Activated T-cell treated with anti-CD3 and anti-CD28 coated beads, Interleukin-2, amount 50 U/mL, for 4 hours (primary cell): ENCODE measurements around the gene PUM1. TPM values are rescaled to one million over a fixed set of nuclear protein-coding genes. Genes with fewer than 3 reads are reported as not detected.
A peak's percentile ranks its signal among the peaks of the same experiment; 100 is the strongest.
"Not testable (repeated sequence)": the region's sequence is repeated elsewhere in the genome, so short reads cannot be mapped to it uniquely, and the experiment has no call there.

Experiments used
- ATAC-seq, 2 donors: fragments of 200-7000 bp; cut with Tn5 transposase; one replicate each; pipeline ENCODE4 v1.10.0; 2021
- DNase-seq: peaks from one replicate; pipeline ENCODE4 v3.0.0-alpha.2; 2020
- H3K27me3 Mint-ChIP-seq: one replicate; pipeline ENCODE4 v1.8.0; 2021; ENCODE audit warnings: low read depth, mixed read lengths
- H3K36me3 Mint-ChIP-seq: one replicate; pipeline ENCODE4 v1.8.0; 2022; ENCODE audit warnings: mixed read lengths; ENCODE audit not compliant: insufficient read depth
- H3K4me1 Mint-ChIP-seq: one replicate; pipeline ENCODE4 v1.8.0; 2021; ENCODE audit warnings: low read depth, mixed read lengths
- H3K4me3 Mint-ChIP-seq: one replicate; pipeline ENCODE4 v1.8.0; 2021; ENCODE audit warnings: mild to moderate bottlenecking, moderate library complexity, mixed read lengths
- H3K9me3 Mint-ChIP-seq: one replicate; pipeline ENCODE4 v1.8.0; 2021; ENCODE audit warnings: mixed read lengths
- total RNA-seq, 3 donors: library from RNA; stranded (reverse); gene quantifications; one replicate each; pipeline ENCODE4 v1.2.1, GENCODE V29; 2021

The PUM1 gene
- total RNA-seq, 3 donors from 2014 or later = 104 to 113 (median 110) TPM

GRCh38 chr1:30982431-30982830, 83.1 kb downstream of the PUM1 start:
- H3K4me1 Mint-ChIP-seq = peaks cover 37% of the 10 kb centered on the region
- H3K36me3 Mint-ChIP-seq = peaks cover 43% of the 10 kb centered on the region
- no peaks in the 10 kb centered on the region for H3K27me3 Mint-ChIP-seq
- no peak overlapping the region for H3K4me3 Mint-ChIP-seq
- ATAC-seq (no peak), DNase-seq (no peak)
- H3K9me3 Mint-ChIP-seq = no peaks in the 10 kb centered on the region

- Mint-ChIP-seq H3K27me3 (no peaks in the 10 kb centered on the region), H3K4me3 (no peak overlapping the region), H3K4me1 (peaks cover 43% of the 10 kb centered on the region), H3K9me3 (no peaks in the 10 kb centered on the region), H3K36me3 (peaks cover 50% of the 10 kb centered on the region)
- ATAC-seq (no peak), DNase-seq (no peak)
These were observed 84.3 kb downstream of the PUM1 start for GRCh38 chr1:30981172-30981571.

DNA sequence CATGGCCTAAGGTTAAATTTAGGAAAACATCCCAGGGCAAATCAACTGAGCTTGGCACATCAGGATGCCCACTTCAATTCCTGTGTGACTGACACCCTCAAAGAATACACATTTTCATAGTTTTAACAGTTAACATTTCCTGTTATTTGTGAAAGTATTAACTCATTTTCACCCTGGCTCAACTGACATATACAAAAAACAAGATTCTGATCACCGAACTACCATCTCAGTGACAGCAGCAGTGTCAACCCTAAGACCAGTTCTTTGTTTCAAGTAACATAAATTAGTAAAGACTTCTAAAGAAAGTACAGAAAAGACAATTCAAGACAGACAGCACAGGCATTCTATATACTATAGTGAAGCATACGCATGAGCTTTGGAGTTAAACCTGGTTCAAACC, 88.0 kb downstream of the PUM1 start:
- H3K4me1 Mint-ChIP-seq = peaks cover 27% of the 10 kb centered on the region
- ATAC-seq = no peak

GRCh38 chr1:30977105-30977504, 88.4 kb downstream of the PUM1 start:
- no peak overlapping the region for H3K4me3 Mint-ChIP-seq
- H3K9me3 Mint-ChIP-seq = no peaks in the 10 kb centered on the region
- H3K4me1 Mint-ChIP-seq = peaks cover 23% of the 10 kb centered on the region
- H3K36me3 Mint-ChIP-seq = peaks cover 42% of the 10 kb centered on the region
- no peaks in the 10 kb centered on the region for H3K27me3 Mint-ChIP-seq
- ATAC-seq (peak in 1 of 2 donors; percentile 38), DNase-seq (no peak)

More for the DNA sequence above, 88.0 kb downstream of the PUM1 start:
- no peak for DNase-seq
- H3K4me3 Mint-ChIP-seq = no peak overlapping the region
- peaks cover 46% of the 10 kb centered on the region for H3K36me3 Mint-ChIP-seq
- H3K27me3 Mint-ChIP-seq = no peaks in the 10 kb centered on the region
- H3K9me3 Mint-ChIP-seq = no peaks in the 10 kb centered on the region

DNA sequence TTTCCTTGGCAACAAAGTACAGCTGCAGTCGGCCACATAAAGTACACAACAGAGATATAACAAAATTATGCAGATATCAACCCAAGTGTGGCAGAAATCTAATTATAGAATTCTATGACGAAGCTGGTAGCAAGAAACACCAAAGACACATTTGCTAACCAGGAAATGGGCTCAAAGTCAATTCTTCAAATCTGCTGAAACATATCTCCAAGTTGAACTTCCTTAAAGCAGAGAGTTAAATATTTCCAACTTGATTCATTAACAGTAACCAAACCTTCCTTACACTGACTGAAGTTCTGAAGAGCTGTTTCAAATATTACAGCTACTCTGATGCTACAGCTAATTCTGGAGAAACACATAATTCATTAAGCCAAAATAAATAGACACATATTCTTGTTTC, 89.4 kb downstream of the PUM1 start:
- Mint-ChIP-seq H3K4me3 (no peak overlapping the region), H3K36me3 (peaks cover 41% of the 10 kb centered on the region), H3K9me3 (no peaks in the 10 kb centered on the region), H3K27me3 (no peaks in the 10 kb centered on the region), H3K4me1 (peaks cover 29% of the 10 kb centered on the region)
- DNase-seq = no peak
- ATAC-seq = no peak

GRCh38 chr1:30975217-30975616, 90.3 kb downstream of the PUM1 start:
- H3K4me3 Mint-ChIP-seq = no peak overlapping the region
- ATAC-seq (no peak), DNase-seq (no peak)
- H3K36me3 Mint-ChIP-seq = peaks cover 34% of the 10 kb centered on the region
- H3K9me3 Mint-ChIP-seq = no peaks in the 10 kb centered on the region
- H3K27me3 Mint-ChIP-seq = no peaks in the 10 kb centered on the region
- H3K4me1 Mint-ChIP-seq = peaks cover 30% of the 10 kb centered on the region

DNA sequence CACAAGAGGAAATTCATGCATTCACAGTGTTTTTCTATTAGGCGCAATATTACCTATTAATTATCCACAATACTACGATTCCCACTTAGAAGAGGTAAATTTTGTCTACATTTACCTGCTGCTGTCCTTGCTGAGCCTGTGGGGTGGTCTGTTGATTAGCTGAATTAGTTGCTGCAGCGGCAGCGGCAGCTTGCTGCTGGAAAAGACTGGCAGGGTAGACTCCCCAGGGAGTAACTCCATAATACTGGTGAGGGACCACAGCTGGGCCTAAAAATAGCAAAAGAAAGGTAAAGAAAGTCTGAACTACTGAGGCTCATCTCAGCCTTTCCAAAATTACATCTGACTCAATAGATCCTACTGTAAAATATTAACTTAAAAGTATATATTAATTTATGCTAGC, 91.0 kb downstream of the PUM1 start:
- H3K36me3 Mint-ChIP-seq = peaks cover 29% of the 10 kb centered on the region
- peaks cover 30% of the 10 kb centered on the region for H3K4me1 Mint-ChIP-seq
- no peaks in the 10 kb centered on the region for H3K9me3 Mint-ChIP-seq
- H3K27me3 Mint-ChIP-seq = no peaks in the 10 kb centered on the region
- no peak overlapping the region for H3K4me3 Mint-ChIP-seq
- ATAC-seq (no peak), DNase-seq (no peak)

DNA sequence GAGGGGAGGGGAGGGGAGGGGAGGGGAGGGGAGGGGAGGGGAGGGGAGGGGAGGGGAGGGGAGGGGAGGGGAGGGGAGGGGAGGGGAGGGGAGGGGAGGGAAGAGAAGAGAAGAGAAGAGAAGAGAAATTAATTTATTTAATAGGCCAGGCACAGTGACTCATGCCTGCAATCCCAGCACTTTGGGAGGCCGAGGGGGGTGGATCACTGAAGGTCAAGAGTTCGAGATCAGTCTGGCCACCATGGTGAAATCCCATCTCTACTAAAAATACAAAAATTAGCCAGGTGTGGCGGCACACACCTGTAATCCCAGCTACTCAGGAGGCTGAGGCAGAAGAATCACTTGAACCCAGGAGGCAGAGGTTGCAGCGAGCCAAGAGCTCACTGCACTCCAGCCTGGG, 93.2 kb downstream of the PUM1 start:
- H3K4me1 Mint-ChIP-seq = peaks cover 26% of the 10 kb centered on the region
- not testable (repeated sequence) for ATAC-seq, H3K4me3 Mint-ChIP-seq, H3K9me3 Mint-ChIP-seq, DNase-seq, H3K27me3 Mint-ChIP-seq
- H3K36me3 Mint-ChIP-seq = peaks cover 24% of the 10 kb centered on the region

GRCh38 chr1:30971496-30971895, 94.0 kb downstream of the PUM1 start:
- H3K9me3 Mint-ChIP-seq = no peaks in the 10 kb centered on the region
- ATAC-seq (no peak), DNase-seq (no peak)
- H3K36me3 Mint-ChIP-seq = peaks cover 24% of the 10 kb centered on the region
- H3K4me1 Mint-ChIP-seq = peaks cover 20% of the 10 kb centered on the region
- no peak overlapping the region for H3K4me3 Mint-ChIP-seq
- H3K27me3 Mint-ChIP-seq = no peaks in the 10 kb centered on the region

DNA sequence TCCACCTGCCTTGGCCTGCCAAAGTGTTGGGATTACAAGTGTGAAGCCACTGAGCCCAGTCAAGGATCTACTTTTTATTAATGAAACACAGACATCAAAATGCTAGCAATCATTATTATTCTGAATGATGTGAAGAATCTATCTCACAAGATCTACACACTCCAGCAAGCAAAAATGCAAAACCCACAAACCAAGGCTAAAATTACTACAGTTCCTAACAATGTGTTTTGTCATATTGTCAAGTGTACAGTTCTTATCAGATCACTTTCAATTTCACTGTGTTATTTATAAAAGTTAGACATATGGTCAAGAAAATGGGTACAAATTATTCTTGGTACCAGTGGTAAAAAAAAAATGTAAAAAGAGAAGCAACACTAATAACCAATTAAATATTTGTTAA, 95.6 kb downstream of the PUM1 start:
- peaks cover 14% of the 10 kb centered on the region for H3K4me1 Mint-ChIP-seq
- no peak overlapping the region for H3K4me3 Mint-ChIP-seq
- H3K27me3 Mint-ChIP-seq = no peaks in the 10 kb centered on the region
- peaks cover 33% of the 10 kb centered on the region for H3K36me3 Mint-ChIP-seq
- no peak for ATAC-seq
- H3K9me3 Mint-ChIP-seq = no peaks in the 10 kb centered on the region
- DNase-seq = no peak

GRCh38 chr1:30968220-30968971, 97.1 kb downstream of the PUM1 start:
- ATAC-seq (no peak), DNase-seq (no peak)
- Mint-ChIP-seq H3K27me3 (no peaks in the 10 kb centered on the region), H3K4me3 (no peak overlapping the region), H3K4me1 (peaks cover 14% of the 10 kb centered on the region), H3K9me3 (no peaks in the 10 kb centered on the region), H3K36me3 (peaks cover 39% of the 10 kb centered on the region)

DNA sequence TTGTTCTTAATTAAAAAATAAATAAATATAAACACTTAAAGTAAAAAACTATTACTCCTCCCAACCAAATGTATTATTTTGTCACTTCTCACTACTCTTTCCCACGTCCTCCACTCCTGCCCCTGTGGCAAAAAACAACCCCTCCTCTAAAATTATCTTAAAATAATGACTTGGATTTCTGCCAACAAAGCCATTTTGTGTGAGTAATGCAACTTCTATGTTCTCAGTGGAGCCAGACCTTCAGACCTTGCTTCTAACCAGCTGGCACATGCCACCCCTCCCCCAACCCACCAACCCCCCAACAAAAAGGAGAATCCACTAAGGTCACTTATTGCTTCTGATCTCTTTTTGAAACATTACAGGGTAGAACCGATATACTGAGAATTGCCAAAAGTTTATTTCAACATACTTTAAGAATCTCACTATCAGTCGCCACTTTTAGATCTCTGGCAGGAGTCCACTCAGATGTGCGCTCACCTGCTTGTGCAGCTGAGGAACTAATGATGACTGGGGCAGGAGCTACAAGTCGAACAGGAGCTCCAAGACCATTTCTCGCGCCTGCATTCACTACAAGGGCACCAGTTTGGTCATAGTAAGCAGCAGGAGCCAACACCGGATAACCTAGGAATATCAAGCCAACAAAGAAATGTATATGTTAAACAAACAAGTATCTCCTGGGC, 98.7 kb downstream of the PUM1 start:
- Mint-ChIP-seq H3K9me3 (no peaks in the 10 kb centered on the region), H3K36me3 (peaks cover 49% of the 10 kb centered on the region), H3K27me3 (no peaks in the 10 kb centered on the region), H3K4me1 (peaks cover 14% of the 10 kb centered on the region), H3K4me3 (no peak overlapping the region)
- DNase-seq (no peak), ATAC-seq (no peak)

GRCh38 chr1:30965924-30966599, 99.5 kb downstream of the PUM1 start:
- no peak for DNase-seq
- no peaks in the 10 kb centered on the region for H3K9me3 Mint-ChIP-seq
- H3K27me3 Mint-ChIP-seq = no peaks in the 10 kb centered on the region
- no peak overlapping the region for H3K4me3 Mint-ChIP-seq
- H3K36me3 Mint-ChIP-seq = peaks cover 50% of the 10 kb centered on the region
- peaks cover 10% of the 10 kb centered on the region for H3K4me1 Mint-ChIP-seq
- ATAC-seq = no peak

GRCh38 chr1:30964706-30965105, 100.8 kb downstream of the PUM1 start:
- no peak for DNase-seq
- peaks cover 57% of the 10 kb centered on the region for H3K36me3 Mint-ChIP-seq
- H3K4me3 Mint-ChIP-seq = no peak overlapping the region
- peaks cover 8% of the 10 kb centered on the region for H3K4me1 Mint-ChIP-seq
- H3K27me3 Mint-ChIP-seq = no peaks in the 10 kb centered on the region
- ATAC-seq = no peak
- H3K9me3 Mint-ChIP-seq = no peaks in the 10 kb centered on the region
